Activated CD4-positive, alpha-beta T cell treated with anti-CD3 and anti-CD28 coated beads, Interleukin-2, amount 50 U/mL, for 24 hours (primary cell): Measurements from ENCODE around the gene UGCG.
"Not testable (repeated sequence)": the region's sequence is repeated elsewhere in the genome, so short reads cannot be mapped to it uniquely, and the experiment has no call there.

Experiments
- DNase-seq, 2 donors: peaks; one replicate each; pipeline ENCODE4 v3.0.0-alpha.2; 2020; ENCODE audit warnings: low read depth in 1 of 2, low spot score in 1 of 2

The UGCG gene

DNA sequence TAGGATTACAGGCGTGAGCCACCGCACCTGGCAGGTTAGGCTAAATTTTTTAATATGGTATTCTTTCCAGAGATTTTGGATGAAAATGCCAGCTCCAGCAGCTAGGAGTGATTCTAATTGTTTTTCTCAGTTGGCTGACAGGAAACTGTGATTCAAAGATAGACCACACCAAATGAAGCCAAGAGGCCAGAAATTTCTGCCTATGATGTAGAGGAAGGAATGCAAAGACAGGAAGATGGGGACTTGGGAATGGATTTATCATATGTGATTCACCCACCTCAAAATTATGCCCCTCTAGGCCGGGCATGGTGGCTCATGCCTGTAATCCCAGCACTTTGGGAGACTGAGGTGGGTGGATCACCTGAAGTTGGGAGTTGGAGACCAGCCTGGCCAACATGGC, 53.3 kb downstream of the UGCG start:
- DNase-seq, result no peak

DNA sequence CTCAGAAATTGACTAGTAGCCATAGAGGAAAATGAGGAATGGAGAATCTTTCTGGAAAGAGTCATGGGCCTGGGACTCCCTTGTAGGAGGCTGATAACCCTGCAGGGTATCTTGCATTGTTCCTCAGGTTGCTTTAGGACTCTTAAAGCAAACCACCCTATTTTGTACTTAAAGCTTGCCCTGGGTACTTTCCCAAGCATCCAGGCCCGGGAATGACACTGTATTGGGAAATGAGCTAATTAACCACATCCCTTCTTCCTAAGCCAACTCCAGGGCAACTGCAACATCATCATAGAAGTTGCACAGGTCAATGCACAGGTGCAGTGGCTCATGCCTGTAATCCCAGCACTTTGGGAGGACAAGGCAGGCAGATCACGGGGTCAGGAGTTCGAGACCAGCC, 55.9 kb downstream of the UGCG start:
- DNase-seq, result no peak

DNA sequence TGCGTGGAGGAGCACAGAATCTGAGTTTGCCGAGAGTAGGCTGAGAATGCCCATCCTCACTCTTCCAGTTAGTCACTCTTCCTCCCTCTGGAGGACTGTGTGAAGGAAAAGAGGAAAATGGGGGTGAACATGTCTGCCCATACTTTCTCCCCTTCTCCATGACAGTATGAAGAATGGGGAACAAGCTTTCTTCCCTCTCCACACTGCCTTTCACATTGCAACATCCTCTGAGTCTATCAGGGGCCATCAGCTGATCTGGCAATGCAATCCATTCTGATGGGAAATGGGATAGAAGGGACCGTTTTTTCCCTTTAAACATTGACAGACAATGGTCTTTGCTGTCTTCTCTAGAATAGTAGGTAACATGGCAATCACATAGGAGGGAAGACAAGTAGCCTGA, 56.8 kb downstream of the UGCG start:
- no peak for DNase-seq

DNA sequence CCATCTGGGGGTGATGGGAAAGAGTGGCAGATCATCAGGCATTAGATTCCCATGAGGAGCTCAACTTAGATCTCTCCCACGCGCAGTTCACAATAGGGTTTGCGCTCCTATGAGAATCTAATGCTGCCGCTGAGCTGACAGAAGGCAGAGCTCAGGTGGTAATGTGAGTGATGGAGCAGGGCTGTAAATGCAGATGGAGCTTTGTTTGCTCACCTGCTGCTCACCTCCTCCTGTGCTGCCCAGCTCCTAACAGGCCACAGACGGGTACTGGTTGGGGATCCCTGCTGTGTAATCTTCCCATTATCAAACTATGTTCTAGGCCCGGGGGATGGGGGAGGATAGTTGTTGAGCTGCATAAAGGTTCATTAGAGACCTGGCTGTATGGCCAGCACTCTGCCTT, 58.4 kb downstream of the UGCG start:
- DNase-seq, result no peak

DNA sequence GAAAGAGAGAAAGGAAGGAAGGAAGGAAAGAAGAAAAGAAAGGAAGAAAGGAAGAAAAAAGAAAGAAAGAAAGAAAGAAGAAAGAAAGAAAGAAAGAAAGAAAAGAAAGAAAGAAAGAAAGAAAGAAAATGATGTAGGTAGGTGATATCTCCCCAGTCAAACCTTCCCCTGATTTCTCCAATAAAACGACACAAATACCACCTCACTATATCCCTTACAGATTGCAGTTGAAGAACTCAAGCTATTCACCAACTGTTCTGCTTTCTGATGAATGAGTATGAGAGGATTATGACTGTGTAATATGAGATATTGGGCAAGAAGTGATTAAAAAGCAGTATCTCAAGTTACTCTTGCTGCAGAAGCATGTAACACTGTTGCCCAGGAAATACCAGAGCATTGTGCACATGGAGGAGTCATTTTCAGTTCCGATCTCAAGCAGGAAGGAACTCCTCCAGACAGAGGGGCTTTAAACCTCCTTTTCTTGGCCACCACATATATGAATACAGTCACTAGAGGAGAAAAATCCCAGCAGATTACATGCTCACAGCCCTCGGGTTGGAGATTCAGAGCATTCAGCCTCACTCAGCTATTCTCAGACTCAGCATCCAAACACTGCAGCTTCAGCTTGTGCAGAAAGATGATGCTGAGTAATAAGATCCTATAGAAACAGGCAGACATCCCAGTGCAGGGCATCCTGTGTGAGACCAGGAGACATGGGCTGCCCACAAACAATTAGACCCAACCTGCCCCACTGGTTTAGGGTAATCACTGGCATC, 61.4 kb downstream of the UGCG start:
- no peak for DNase-seq

DNA sequence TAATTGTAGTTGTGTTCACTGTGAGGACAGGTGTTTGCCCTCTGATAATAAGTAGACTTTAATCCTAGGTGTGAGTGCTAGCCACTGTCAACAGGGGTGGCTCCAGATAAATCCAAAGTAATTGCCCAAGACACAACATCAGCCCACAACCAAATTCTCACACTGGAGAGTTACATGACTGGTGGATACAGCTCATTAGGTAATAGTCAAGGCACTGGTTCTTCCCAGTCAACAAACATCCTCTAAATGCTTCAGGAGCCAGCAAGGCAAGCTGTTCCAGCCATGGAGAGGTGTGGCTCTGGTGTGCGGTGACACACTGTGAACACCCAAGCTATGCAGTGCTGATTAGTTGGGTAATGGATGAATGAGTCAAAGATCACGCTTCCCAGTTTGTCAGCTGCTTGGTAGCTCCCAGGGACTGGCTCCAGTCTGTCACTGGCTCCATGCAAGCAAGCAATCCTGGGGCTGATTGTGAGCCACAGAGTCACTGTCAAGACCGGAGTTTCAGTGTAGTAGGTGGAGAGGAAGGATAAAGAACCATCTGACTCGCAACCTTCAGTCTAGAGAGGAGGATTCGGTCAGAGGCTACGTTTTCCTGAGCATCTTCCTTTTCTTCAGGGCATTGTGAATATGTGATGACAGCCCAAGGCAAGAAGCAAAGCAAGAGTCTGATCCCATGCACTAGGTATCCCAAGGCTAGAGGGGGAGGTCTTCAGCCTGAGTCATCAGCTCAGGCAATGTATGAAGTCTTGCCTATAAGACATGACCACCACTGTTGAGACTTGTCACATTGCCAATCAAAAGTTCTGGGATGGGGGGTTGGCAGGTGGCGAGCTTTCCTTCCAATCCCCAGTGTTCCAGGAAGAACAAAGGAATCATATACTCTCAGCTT, 63.1 kb downstream of the UGCG start:
- DNase-seq, result no peak

DNA sequence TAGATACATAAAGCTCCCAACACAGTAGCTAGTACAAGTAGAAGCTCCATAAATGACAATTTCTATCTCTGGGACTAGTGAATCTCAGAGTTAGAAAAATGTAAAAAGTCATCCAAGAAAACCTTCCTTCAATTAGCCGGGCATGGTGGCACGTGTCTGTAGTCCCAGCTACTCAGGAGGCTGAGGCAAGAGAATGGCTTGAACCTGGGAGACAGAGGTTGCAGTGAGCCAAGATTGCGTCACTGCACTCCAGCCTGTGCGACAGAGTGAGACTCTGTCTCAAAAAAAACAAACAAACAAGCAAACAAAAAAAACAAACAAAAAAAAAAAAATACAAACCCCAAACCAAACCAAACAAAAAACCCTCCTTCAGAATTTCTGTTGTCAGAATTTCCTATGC, 63.9 kb downstream of the UGCG start:
- not testable (repeated sequence) for DNase-seq

DNA sequence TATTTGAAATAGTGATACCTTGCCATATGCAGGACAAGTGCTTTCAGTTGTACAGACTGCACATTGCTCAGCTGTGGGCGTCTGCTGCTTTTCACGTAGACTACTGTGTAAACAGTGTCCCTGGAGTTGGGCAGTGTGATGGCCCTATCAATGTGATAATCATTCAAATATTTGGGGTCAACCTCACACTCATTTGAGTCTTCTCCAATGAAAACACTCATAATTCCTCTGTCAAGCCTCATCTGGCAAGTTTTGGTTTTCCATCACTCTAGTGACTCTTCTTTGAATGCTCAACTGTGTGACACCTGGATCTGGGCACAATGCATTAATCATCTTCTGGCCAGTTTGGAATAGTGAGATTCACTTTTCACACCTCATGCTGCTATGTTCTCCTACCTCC, 64.4 kb downstream of the UGCG start:
- no peak for DNase-seq

DNA sequence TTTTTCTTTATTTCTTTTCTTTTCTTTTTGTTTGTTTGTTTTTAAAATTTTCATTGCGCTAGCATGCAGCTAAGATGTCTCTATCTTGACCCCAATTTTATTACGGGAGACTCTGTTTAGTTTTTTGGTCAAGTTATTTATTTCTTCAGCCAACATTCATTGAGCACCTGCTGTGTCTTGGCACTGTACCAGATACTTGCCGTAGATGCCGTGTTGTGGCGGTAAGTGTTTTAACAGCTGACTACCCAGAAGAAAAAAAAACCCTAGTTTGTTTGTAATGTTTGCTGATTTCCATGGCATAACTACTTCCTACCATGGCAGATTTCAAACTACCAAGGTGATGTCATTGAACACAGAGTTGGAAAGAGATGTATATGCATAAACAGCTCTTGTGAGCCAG, 65.0 kb downstream of the UGCG start:
- no peak for DNase-seq

DNA sequence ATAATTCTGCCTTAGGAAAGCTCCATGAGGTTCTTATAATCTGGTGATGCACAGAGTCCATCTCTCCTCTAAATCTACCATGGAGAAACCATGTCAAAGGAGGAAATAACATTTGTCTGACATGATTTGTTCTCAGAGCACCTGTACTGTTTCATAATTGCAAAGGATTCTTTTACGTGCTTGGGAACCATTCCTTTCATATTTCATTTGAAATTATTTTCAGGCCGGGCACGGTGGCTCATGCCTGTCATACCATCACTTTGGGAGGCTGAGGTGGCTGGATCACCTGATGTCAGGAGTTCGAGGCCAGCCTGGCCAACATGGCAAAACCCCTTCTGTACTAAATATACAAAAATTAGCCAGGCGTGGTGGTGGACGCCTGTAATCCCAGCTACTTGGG, 65.4 kb downstream of the UGCG start:
- no peak for DNase-seq

DNA sequence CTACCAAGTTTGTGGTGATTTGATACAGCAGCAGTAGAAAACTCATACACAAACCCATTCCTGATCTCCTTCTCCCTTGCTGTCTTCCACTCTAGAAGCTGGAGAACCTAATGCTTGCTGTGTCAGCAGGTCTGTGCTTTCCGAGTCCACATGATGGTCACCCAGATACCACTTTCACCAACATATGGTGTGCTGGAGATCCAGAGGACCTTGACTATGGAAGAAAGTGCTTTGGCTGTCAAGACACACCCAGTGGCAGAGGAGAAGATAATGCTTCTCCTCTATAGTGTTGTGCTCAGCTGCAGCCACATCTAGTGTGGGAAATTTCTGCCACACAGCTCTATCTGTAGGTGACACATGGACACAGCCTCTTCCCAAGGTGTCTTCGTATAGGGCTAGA, 67.4 kb downstream of the UGCG start:
- DNase-seq, result no peak

DNA sequence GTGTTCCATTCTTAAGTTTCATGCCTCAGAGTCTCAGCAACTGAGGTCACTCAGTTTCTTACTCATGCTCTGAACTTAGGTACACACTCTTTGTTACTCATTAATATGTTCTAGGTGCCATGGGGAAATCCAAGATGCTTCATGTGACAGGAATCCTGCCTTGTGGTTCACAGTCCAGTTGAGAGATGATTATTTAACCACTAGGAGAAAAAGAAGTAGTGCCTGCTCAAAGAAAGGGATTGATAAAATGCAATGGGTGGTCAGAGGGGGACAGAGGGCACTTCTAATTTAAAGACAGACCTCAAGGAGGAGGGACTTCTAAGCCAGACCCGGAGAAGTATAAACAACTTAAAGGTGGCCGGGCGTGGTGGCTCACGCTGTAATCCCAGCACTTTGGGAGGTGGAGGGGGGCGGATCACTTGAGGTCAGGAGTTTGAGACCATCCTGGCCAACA, 69.0 kb downstream of the UGCG start:
- DNase-seq, result no peak

DNA sequence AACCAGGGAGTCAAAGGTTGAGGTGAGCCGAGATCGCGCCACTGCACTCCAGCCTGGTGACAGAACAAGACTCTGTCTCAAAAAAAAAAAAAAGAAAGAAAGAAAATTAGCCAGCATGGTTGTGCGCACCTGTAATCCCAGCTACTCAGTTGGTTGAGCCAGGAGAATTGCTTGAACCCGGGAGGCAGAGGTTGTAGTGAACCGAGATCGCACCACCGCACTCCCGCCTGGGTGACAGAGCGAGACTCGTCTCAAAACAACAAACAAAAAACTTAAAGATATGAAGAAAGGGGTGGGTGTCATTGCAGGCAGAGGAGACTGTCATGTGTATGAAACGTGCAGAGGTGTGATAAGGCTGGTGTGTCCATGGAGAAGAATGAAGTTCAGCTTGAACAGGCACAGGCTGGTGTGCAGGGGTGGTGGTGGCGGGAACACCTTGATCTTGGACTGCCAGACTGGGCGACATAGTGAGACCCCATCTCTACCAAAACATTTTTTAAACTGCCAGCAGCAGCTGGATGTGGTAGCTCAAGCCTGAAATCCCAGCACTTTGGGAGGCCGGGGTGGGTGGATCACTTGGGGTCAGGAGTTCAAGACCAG, 69.6 kb downstream of the UGCG start:
- DNase-seq, result no peak

DNA sequence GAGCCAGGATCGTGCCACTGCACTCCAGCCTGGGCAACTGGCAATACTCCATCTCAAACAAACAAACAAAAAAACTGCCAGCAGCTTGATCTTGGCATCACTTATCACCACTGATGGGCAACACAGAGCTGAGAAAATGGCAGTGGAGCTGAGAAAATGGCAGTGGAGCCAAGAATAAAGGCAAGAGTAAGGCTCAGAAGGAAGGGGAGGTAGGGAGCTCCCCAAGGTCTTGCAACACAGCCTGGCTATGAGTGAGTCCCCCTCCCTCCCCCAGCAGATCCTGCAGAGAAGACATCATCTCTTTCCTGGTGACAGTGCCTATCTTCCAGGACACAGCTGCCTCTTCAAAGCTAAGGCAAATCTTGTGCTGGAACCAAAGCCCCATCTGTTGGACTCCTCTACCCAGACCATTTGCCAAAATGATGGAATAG, 70.3 kb downstream of the UGCG start:
- no peak for DNase-seq

DNA sequence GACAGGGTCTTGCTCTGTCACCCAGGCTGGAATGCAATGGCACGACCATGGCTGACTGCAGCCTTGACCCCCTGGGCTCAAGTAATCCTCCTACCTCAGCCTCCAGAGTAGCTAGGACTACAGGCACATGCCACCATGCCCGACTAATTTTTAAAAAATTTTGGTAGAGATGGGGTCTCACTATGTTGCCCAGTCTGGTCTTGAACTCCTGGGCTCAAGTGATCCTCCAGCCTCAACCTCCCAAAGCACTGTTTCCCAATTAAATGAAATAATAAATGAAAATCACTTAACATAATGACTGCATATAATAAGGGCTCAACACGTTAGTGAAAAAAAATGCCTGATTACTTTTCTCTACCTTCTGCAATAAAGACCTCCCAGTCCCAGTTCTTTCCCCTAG, 71.0 kb downstream of the UGCG start:
- no peak for DNase-seq

DNA sequence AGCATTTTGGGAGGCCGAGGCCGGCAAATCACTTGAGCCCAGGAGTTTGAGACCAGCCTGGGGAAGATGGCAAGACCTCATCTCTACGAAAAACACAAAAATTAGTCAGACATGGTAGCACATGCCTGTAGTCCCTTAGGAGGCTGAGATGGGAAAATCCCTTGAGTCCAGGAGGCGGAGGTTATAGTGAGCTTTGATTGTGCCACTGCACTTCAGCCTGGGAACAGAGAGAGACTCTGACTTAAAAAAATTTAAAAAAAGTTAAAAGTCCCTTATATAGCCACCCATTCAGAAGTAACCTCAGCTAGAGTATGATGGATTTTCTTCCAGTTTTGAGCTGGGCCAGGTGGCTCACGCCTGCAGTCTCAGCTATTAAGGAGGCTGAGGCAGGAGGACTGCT, 72.4 kb downstream of the UGCG start:
- no peak for DNase-seq

DNA sequence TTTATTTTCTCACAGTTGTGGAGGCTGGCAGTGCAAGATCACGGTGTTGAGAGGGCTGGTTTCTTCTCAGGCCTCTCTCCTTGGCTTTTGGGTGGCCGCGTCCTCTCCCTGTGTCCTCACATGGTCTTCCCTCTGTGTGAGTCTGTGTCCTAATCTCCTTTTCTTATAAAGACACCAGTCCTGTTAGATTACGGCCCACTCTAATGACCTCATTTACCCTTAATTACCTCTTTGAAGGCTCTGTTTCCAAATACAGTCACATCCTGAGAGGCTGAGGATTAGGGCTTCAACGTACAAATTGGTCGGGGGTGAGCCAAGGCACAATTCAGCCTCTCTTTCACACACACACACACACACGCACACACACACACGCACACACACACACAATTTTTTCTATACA, 73.0 kb downstream of the UGCG start:
- no peak for DNase-seq

DNA sequence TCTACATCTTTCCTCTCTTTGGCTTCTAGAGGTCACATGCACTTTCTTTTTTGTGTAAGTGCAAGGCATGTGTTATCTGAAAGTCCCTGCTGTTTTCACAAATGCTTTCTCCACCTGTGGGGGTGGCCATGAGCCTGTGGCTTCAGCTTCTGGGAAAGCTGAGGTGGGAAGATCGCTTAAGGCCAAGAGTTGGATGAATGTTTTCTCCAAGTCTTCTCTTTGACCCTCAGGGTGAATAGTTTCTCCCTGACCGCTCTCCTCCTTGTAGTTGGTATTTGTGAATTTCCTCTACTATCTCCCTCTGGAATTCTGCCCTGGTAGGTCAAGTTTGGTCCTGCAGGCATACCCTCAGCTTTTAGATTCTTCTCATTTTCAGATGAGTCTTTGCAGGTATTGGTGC, 74.2 kb downstream of the UGCG start:
- no peak for DNase-seq

DNA sequence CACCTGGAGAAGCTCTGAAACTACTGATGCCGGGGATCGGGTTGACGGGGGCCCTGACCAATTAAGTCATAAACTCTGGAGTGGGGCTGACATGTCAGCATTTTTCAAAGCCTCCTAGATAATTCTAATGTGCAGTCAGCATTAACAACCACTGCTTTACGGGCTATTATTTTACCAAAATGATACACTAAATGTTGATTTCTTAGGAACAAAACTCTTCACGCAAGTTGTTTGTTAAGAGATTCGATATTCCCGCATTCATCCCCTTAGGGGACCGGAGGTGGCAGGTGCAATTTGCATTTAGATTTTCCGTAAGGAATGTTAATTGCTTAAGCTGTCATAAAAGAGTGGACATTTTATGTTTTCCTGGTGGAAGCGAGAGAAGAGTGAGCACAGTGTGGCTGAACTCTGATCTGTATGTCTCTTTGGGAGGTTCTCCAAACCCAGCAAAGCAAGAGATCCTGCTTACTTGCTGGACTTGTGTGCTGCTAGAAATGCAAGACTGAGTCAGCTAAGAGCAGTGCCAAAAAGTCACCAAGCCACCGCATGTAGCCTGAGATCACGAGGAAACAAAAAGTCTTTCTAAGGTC, 77.6 kb downstream of the UGCG start:
- no peak for DNase-seq

DNA sequence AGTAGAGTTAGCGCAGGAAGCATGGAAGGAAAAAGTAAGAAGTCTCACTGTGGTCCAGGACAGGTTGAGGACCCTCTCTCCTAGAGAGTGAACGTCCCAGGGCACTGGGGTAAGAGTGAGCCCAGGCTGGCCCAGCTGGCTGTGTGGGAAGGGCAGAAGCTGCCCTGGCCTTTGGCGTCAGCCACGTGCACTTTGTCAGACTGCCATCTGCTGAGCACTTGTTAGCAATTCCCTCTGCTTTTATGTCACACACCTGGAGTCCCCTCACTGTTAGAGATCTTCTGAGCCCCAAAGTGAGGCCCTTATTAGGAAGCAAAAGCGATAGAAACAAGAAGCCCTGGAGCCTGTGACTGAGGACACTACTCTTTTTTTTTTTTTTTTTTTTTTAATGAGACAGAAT, 79.1 kb downstream of the UGCG start:
- no peak for DNase-seq

DNA sequence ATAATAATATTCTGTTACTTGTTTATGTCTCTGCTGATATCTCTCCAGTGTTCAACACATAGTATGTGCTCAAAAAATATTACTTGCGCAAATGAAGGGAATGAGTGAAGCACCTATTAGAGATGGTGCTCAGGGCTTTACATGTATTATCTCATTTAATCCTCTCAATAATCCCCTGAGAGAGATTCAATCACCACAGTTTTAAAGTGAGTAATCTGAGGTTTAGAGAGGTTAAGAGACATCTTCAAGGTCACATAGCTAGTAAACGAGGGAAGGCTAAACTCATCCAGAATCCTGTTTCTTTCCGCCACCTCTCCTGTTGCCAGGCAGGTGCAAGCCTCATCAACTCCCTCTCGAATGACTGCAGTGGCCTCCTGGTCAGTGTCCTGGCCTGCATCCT, 82.0 kb downstream of the UGCG start:
- DNase-seq, result no peak

DNA sequence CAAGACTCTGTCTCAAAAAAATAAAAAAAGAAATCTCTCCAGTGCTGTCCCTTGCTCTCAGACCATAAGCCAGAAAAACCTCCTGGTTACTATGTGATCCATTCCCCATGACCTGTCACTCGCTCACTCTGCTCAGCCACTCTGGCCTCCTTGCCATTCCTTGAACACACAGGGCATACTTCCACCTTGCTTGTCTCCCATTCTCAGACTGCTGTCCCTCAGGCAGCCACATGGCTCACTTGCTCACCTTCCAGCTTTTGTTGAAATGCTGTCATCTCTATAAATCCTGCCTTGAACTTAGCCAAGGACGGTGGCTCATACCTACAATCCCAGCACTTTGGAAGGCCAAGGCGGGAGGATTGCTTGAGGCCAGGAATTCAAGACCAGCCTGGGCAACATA, 82.9 kb downstream of the UGCG start:
- no peak for DNase-seq
